GM19372 (cell line): Measurements from ENCODE around the gene MAFG.

Source experiments
- ATAC-seq: cut with Tn5 transposase; IDR thresholded peaks from one replicate; pipeline ENCODE4 v1.9.1; 2021; ENCODE audit warnings: mild to moderate bottlenecking, low read depth, moderate library complexity; ENCODE audit not compliant: unreplicated experiment

Gene MAFG

DNA sequence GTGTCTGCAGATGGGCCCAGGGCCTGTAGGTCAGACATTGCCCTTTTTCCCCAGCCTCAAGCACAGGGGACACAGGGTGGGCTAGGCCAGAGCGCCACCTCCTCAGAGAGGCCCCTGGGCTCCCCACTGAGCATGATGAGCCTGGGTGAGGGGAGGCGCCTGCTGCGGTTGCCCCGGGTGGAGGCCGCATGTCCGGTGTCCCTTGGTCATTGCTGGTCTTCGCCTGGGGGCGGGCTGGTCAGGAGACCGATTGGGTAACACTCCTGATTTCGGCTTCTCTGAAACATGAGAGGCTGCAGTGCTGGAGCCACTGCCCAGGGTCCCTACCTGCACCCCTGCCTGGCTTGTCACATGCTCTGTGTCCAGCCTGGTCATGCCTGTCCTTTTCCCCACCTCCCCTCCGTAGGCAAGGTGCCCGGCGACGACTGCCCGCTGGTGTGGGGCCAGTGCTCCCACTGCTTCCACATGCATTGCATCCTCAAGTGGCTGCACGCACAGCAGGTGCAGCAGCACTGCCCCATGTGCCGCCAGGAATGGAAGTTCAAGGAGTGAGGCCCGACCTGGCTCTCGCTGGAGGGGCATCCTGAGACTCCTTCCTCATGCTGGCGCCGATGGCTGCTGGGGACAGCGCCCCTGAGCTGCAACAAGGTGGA is 27.9 kb downstream of the MAFG start:
- no peak for ATAC-seq

DNA sequence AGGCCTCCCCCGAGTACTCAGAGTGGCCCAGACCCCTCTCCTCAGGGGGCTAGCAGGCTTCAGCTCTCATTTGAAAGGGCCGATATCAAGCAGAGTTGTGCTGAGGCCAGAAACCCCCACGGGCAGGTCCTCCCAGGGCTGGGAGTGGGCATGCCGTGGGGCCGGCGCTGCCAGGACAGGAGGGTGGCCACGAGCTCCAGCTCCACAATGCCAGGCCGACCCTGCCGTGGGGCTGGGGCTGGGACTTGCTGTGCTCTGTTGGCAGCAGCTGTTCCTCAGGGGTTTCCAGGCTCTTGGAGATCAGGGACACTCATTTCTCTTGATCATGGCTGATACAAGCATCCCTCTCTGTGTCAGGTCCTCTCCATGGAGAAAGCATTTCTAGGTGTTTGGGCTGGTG is 28.6 kb downstream of the MAFG start:
- no peak for ATAC-seq

DNA sequence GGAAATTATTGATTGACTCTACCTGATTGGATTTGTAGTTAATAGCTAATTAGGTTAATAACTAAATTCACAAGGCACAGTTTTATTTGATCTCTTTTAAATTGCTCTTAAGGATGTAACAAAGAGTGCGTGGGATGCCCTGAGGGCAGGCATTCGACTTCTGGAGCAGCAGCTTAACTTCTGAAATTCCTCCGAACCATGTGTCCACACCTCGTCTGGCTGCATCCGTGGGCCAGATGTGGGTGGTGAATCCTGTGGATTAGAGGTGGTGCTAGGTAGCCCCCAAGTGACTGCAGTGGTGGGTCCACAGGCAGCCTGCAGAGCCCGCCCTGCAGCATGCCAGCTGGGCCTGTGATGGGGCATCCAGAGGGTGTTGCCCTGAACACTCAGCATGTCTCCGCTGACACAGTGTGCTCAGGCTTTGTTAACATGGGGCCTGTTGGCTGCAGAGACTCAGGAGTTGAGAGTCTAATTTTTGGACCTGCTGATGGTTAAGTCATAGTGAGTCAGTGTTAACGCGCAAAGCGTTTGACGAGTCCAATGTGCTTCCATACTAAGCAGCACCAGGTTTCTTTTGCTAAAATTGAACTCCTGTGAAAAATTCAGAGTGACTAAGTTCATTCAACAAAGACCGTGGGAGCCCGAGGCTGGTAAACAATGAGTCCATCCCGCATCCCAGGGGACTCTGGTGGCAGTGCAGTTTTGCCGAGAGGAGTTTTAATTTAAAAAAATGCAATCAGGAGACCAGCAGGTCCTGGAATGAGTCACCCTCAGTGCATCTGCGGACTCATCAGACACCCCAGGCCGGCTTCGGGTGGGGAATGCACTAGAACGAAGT is 29.3 kb downstream of the MAFG start:
- ATAC-seq: no peak

DNA sequence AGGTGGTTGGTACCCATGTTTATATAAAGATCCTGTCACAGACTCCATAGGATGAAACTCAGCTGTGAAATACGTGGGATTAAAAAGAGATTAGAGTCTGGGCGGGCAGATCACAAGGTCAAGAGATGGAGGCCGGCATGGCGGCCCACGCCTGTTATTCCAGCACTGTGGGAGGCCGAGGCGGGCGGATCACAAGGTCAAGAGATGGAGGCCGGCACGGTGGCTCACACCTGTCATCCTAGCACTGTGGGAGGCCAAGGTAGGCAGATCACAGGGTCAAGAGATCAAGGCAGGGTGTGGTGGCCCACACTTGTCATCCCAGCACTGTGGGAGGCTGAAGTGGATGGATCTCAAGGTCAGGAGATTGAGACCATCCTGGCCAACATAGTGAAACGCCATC is 32.1 kb downstream of the MAFG start:
- no peak for ATAC-seq

DNA sequence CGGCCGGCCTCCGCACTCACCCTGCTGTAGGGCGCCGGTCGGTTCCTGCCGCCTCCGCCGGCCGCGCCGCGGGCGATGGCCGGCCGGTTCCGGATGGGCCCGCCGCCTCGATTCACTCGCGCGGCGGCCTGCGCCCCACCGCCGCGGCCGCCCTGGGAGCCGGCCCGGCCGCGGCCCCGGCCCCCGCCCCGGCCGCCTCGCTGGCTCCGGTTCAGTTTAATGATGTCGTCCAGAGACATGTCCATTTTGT is 36.3 kb downstream of the MAFG start:
- peak; percentile 22 for ATAC-seq

DNA sequence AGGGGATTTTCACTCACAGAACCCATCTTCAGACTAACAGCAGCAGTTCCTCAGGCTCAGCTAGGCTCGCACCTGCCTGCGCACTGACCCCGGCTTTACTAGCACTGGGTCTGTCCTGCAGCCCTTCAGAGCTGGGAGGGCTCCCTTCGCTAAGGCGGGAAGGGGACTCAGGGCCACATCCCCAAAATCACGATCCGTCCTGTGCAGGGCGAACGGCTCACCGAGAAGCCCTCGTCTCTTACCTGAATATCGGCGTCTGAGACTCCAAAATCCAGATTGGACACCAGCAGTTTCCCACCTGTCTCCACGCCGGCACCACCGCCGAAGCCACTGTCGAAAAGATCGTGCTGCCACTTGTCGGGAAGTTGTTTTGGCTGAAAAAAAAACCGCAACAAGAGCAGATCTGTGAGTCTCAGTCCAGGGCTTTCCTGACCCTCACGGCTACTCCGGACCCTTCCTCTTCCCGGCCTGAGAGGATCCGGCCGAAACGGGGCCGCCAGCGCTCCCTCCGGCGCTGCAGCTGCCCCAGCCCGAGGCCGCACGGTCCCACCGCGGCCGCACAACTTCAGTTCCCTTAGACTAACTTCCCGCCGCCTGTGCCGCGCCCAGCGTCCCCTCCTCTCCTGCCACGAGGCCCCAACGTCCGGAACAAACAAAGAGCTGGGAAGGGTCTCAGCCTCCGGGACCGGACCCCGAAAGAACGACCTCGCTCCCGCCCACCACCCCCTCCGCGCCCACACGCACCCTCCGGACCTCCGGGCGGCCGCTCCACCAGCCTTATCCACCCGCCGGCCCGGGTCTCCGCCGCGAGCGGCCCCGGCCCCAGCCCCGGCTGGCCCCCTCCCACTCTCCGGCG is 36.9 kb downstream of the MAFG start:
- no peak for ATAC-seq

DNA sequence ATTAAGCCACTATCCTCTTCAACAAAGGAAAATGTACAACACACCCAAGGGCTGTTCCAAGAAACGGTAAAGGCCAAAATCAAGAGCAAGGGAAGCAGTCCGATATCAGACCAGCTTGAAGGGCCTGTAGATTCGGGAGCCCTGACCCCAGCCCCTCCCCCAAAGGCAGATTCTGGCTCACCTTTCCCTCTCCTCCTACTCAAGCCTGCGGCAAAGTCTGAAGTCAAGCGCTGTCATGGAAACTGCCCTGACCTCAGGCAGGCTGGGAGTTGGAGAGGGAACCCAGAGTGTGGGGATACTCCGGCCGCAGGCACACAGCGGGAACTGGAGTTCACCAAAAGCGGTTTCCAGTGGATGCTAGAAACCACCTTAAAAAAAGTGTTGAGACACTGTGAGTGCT is 37.9 kb downstream of the MAFG start:
- no peak for ATAC-seq

DNA sequence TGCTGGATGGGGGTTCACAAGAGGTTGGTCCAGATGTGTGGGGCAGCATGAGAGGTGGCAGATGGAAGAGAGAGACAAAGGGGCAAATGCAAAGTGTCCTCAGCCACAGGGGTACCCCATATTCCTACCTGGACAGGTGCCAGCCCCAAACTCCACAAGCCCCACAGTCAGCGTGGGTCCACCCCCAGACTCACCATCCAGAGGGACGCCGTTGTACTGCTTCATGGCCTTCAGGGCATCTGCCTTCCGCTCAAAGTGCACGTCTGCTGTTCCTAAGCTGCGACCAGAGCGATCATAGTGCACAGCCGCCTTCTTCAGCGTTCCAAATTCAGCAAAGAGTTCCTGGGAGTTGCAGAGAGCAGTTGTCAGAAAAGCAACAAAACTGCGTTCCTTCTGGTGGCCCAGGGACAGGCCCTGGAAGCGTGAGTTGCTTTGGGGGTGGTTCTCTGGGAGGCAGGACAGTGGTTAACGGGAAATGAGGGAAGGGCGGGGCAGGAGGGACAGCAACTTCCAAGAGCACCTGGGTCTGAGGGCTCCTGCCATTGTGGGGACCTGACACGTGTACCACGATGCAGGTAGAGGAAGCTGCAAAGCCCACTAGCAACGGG is 38.4 kb downstream of the MAFG start:
- ATAC-seq: no peak

DNA sequence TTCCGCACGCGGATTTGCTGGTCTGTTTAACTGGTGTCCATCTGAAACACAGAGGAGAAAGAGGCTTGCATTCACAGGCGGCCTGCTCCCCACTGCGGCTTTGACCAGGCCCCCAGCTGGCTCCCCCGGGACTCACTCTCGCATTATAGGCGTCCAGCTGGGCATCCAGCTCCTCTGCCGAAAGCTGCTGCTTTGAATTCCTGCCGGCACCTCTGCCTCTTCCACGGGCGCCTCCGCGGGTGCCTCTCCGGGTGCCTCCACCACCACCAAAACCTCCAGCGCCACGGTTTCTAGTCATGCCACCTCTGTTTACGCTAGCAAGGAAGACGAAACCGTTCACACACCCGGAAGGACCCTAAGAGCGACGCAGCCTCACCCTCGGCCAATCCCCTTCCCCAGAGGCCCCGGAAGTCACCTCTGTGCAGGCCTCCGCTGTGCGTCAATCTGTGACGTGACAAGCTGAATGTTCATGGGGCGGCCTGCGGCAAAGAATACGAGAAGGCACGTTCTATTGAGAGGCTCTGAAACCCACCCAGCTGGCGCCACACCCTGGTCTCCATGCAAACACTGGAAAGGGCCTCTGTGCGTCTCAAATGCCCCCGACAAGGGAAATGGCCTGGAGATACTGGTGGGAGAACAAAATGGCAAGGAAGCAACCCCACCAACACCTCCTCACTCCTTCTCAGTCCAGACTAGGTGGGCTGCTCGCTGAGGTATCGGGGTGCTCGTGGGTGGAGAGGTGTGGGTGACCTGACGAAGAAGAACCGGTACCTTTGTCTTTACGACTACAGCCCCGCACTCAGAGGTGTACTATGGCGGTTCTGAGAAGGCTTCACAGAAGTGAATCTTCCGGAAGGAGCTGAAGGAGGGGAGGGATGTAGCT is 39.2 kb downstream of the MAFG start:
- ATAC-seq: no peak

DNA sequence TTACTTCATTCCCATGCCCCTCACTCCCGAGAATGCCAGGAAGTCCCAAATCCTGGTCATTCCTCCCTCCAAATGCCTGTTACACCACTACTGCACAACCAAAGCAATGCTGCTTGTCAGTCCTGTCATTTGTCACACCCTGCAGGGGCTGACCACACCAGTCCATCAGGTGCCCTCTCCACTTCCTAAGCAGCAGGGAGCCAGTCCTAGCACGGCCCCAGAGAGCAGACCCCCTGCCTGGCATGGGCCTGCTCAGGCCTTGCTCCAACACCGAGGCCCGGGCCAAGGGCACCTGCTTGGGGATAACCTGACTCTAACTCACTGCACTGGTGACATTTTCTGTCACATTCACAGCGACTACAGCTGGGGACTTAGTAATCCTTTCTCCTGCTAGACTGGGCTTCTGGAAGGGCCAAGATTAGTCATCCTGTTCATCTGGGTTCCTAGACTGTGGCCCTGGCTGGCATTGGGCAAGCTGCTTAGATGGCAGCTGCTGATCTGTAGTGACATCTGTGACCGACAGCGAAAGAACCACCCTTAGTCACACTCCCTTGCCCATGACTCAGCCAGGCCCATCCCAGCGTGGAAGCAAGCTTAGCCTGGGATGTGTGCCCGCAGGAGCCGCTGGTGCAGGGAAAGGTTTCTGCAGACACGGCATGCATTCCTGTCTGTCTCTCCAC is 41.5 kb downstream of the MAFG start:
- no peak for ATAC-seq

DNA sequence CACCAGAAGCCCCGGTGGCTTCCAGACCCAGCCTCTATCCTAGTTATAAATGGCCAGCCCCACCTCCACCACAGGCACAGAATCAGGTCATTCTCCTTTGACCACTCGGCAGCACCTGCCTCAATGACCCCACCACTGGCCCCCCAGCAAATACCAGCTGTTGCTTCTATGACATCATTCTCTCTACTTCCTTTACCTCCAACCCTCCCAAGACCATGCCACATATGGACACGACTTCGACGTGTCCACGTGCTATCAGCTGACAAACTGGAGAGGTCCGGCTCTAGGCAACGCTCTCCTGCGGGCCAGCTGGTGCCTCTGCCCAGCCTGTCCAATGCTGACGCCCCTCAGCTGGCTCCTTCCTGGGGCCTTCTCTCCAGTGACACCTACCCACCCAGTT is 42.1 kb downstream of the MAFG start:
- no peak for ATAC-seq

DNA sequence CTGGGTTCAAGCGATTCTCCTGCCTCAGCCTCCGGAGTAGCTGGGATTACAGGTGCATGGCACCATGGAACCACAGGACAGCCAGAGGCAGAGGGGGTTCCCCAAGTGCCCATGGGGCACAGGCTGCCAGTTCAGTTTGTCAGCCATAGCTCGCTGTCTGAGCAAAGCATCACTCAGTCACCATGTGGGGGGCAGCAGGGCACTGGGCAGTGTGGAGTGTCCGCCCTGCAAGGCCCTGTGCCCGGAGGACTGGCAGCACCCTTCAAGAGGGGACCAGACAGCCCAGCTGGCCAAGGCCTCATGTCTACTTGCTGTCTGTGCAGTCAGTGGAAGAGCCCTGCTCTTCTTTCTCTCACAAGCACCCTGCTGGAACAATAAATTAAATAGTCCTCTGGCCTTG is 42.6 kb downstream of the MAFG start:
- no peak for ATAC-seq

DNA sequence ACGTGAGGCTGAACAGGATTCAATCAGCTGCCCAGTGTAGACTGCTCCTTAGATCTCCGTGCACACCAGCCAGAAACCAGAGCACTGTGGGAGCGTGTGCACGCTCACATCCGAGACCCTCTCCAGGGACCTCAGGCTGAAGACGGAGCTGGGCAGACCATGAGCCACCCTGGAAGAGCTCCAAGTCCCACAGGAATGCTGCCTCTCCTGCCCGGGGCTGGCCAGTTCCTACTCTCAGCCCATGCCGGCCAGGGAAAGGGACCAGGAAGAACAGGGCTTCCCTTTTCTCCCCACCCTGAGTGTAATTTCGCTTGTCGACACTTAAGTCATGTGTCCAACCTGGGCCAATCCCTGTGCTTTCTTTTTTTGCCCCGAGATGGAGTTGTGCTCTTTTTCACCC is 43.0 kb downstream of the MAFG start:
- no peak for ATAC-seq

DNA sequence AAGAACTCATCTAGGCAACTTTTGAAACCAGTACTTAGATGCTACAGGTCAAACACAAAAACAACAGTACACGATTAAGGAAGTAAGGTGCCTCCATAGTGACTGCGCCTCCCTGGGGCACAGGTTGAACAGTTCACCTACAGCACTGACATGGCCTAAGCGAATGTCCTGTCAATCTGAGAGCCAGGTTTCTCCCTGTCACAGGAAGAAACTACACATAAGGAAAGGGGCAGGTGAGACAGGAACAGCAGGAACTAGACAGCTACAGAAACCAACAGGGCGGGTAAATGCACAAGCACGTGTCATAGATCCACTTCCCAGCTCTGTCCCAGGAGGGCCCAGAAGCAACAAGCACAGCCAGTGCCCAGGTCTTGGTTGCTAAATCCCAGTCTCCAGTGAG is 48.4 kb downstream of the MAFG start:
- ATAC-seq: no peak

DNA sequence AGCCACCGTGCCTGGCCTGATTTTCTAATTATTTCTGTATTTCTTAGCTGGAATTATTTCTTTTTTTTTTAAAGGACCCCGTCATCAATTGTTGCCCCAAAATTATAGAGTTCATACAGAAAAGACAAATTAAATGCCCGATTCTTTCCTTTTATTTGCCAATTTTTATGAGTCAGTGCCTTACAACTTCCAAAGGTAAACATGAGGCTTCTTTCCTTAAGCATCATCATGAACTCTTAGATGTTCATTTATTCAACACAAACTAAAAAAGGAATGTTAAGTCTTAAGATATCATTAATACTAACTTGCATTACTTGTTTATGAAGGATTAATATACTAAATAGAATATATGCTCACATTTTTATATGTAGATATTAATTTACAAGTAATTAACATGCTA is 49.2 kb downstream of the MAFG start:
- no peak for ATAC-seq

DNA sequence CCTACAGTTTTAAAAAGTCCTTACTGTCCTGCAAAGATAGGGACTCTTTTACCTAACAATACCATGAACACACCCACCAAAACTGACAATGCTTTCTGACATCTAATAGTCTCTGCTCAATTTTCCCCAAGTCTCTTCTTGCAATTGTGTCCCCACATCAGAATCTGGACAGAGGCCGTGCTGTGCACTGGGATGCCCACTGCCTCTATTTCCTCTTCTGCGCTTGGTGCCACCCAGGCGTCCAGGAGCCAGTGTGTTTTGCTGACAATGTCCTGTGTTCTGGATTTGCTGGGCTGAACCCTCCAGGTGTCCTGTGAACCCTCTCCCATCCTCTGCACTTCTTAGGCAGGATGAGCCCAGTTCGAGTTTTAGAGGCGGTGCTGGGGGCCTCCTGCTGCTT is 50.0 kb downstream of the MAFG start:
- no peak for ATAC-seq

DNA sequence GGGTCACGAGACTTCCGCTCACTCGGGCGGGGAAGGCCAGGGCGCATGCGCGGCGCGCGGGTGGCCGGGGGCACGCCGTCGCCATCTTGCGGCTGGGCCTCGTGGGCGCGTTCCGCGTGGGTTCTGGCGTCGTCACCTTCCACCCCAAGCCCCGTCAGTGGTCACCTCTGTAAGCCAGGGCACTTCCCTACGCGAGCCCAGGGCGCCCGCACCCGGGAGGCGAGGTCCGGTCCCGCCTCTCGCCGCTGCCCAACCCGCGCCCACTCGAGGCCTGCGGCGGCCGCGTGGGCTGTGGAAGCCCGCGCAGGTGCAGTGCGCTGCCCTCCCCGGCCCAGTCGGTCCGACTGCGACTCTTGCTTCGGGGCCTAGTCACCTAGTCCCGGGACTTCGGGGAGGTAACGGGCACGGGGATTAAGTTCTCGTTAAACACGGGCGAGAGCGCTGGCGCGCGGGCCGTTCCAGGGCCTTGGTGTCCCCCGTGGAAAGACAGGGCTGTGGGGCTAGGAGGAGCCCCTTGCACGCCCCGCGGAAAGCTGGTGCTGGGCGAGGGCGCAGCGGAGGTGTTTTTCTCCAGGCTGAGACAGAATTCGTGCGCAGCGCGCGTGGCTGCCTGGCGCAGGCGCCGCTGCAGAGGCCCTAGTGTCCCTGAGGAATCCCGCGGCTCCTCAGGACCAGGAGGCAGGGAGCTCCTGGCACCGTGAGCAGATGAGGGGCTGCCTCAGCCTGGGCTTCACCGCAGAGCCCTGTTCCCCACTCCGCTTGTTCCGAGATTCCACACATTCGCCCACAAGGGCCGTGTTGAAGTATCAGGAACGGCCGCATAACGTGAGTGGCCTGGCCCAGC is 55.9 kb downstream of the MAFG start:
- peak; percentile 56 for ATAC-seq

DNA sequence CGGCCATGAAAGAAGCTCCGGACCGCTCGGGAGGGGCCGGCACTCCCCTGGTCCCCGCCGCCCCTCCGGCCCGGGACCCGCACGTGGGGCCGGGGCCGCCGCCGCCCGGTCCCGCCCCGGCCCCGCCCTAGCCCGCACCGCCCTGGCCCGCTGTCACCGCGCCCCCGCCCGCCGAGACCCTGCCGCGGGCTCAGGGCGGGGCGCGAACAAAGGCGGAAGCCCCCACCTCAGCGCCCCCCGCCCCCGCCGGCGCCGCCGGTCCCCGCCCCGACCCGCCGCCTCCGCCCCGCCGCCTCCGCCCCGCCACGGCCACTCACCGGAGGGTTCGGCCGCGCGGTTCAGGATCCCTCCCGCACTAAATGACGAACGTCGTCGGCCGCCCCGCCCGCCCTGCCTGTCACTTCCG is 56.6 kb downstream of the MAFG start, which contains the start of gene ARHGDIA:
ARHGDIA (minus strand) TSS at position 357 of the 406 bp plus-strand sequence. CDS start 1,407 bp downstream, outside the sequence.
- ATAC-seq: peak; percentile 27
